H1 (cell line): Measurements from ENCODE around the gene IP6K3.

Source experiments
- CHD2 ChIP-seq: IDR thresholded peaks from 2 replicates; pipeline ENCODE4 v1.6.1; 2012; ENCODE audit warnings: low read length, improper control_type of control experiment
- CTCF ChIP-seq, 3 experiments: IDR thresholded peaks; 1 replicate in 2 of 3; 2 replicates in 1 of 3; pipeline versions ENCODE4 v1.5.1 to v1.6.1; 2011; ENCODE audit warnings: low read length in 3 of 3, mild to moderate bottlenecking in 3 of 3, inconsistent platforms in 2 of 3, low read depth in 1 of 3, moderate library complexity in 1 of 3; ENCODE audit not compliant: insufficient read depth in 1 of 3; ENCODE audit errors: control extremely low read depth in 1 of 3
- EP300 ChIP-seq, 2 experiments: IDR thresholded peaks; 1 replicate in 1 of 2; 2 replicates in 1 of 2; pipeline ENCODE4 v1.6.1; 2011 to 2012; ENCODE audit warnings: low read depth in 2 of 2, low read length in 2 of 2, mild to moderate bottlenecking in 2 of 2, borderline replicate concordance in 1 of 2, inconsistent platforms in 1 of 2, moderate library complexity in 1 of 2

- no peak for TF ChIP-seq EP300 (IDR thresholded peaks at IDR 0.05; ENCODE audit: borderline replicate concordance in 1 of 2, low read depth in 2 of 2, low read length in 2 of 2)
- TF ChIP-seq CTCF (IDR thresholded peaks at IDR 0.05; ENCODE audit: control extremely low read depth in 1 of 3, insufficient read depth in 1 of 3, low read depth in 1 of 3, low read length in 3 of 3): peak in 2 of 3 experiments; percentile 45 to 73; a peak in 3 of 4 replicates
- no peak for TF ChIP-seq CHD2
Observed at GRCh38 chr6:33672808-33673207, 73.9 kb downstream of the IP6K3 start.
